HG02943 (cell line): ENCODE data around the gene UGCG.
"Not testable (repeated sequence)": the region's sequence is repeated elsewhere in the genome, so short reads cannot be mapped to it uniquely, and the experiment has no call there.

Experiments used
- ATAC-seq: cut with Tn5 transposase; IDR thresholded peaks from one replicate; pipeline ENCODE4 v1.9.1; 2021; ENCODE audit warnings: mild to moderate bottlenecking, low read depth, moderate library complexity; ENCODE audit not compliant: unreplicated experiment

Gene UGCG

GRCh38 chr9:111945216-111945615, 48.6 kb downstream of the UGCG start:
- no peak for ATAC-seq

GRCh38 chr9:111948109-111948508, 51.5 kb downstream of the UGCG start:
- not testable (repeated sequence) for ATAC-seq

- no peak for ATAC-seq
Observed at GRCh38 chr9:111948951-111949350, 52.3 kb downstream of the UGCG start.

GRCh38 chr9:111949919-111950318, 53.3 kb downstream of the UGCG start:
- ATAC-seq: no peak

- no peak for ATAC-seq
Observed at GRCh38 chr9:111952559-111952958, 55.9 kb downstream of the UGCG start.

- ATAC-seq: no peak
Observed at GRCh38 chr9:111953444-111953843, 56.8 kb downstream of the UGCG start.

GRCh38 chr9:111955048-111955447, 58.4 kb downstream of the UGCG start:
- ATAC-seq: no peak

- ATAC-seq: no peak
Observed at GRCh38 chr9:111957856-111958631, 61.4 kb downstream of the UGCG start.

GRCh38 chr9:111959468-111960359, 63.1 kb downstream of the UGCG start:
- ATAC-seq: no peak

GRCh38 chr9:111960485-111960884, 63.9 kb downstream of the UGCG start:
- ATAC-seq: not testable (repeated sequence)

- no peak for ATAC-seq
Observed at GRCh38 chr9:111961009-111961408, 64.4 kb downstream of the UGCG start.

- ATAC-seq: no peak
Observed at GRCh38 chr9:111961575-111961974, 65.0 kb downstream of the UGCG start.

GRCh38 chr9:111962021-111962420, 65.4 kb downstream of the UGCG start:
- no peak for ATAC-seq

- no peak for ATAC-seq
Observed at GRCh38 chr9:111963995-111964394, 67.4 kb downstream of the UGCG start.

GRCh38 chr9:111965566-111966019, 69.0 kb downstream of the UGCG start:
- peak; percentile 55 for ATAC-seq

GRCh38 chr9:111966124-111966723, 69.6 kb downstream of the UGCG start:
- no peak for ATAC-seq

- ATAC-seq: no peak
Observed at GRCh38 chr9:111966861-111967291, 70.3 kb downstream of the UGCG start.

- no peak for ATAC-seq
Observed at GRCh38 chr9:111967621-111968020, 71.0 kb downstream of the UGCG start.

- no peak for ATAC-seq
Observed at GRCh38 chr9:111969061-111969460, 72.4 kb downstream of the UGCG start.

- ATAC-seq: no peak
Observed at GRCh38 chr9:111969622-111970021, 73.0 kb downstream of the UGCG start.

- ATAC-seq: no peak
Observed at GRCh38 chr9:111970827-111971226, 74.2 kb downstream of the UGCG start.
